ENCODE data around the gene LIME1. TPM values are rescaled to one million over a fixed set of nuclear protein-coding genes. Genes with fewer than 3 reads are reported as not detected.

Gene LIME1
- total and polyA plus RNA-seq, 10 of the 15 experiments (the other 5 are each of a cell fraction or from before 2014, with no cell fraction given), result 0.35 to 154 (median 49.9) TPM

DNA sequence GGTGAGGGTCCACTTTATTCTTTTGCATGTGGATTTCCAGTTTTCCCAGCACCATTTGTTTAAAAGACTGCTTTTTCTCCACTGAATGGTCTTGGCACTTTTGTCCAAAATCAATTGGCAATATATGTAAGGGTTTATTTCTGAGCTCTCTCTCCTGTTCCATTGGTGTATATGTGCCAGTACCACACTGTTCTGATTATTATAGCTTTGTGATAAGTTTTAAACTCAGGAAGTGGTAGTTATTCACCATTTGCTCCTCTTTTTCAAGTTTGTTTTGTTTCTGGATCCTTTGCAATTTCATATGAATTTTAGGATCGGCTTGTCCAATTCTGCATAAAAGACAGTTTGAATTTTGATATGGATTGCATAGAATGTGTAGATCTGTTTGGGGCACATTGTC is 24.3 kb upstream of the LIME1 start:
- ChIA-PET RAD21 (ENCODE audit: unreplicated experiment) (interaction anchor here (1.3 kb wide), 1 partner anchor 72 kb away, joined by 3 read pairs; no protein-coding TSS in a partner anchor), CTCF (interaction anchor here (1.2 kb wide), 1 partner anchor 261 kb away, joined by 3 read pairs; no protein-coding TSS in a partner anchor), POLR2A (no interaction called here), SMC1A (ENCODE audit: uncharacterized antibody, unreplicated experiment) (no interaction called here)
- TF ChIP-seq FOXK2 (IDR thresholded peaks at IDR 0.05), result no peak
- 0 out of 2 replicates have a peak, but pooled peaks have one; percentile 43 for TF ChIP-seq ZNF217 (IDR thresholded peaks at IDR 0.05)
- intact Hi-C loops (cut with micrococcal nuclease; ENCODE audit: unreplicated experiment), result no loop called here
- BruUV-seq (replicated peaks), result no TSS peak
- no peak overlapping the region for H3K27ac ChIP-seq (ENCODE audit: control insufficient read depth, insufficient read depth)
- H3K4me3 ChIP-seq, result no peak overlapping the region
- in situ Hi-C loops (cut with MboI), result no loop called here
- no peak overlapping the region for H2AFZ ChIP-seq (ENCODE audit: control insufficient read depth, low read depth, low read length)
- 100% methylated on average over 1 of the region's 1 CpG for WGBS (ENCODE audit: insufficient coverage, insufficient replicate concordance, low lambda C conversion rate, missing lambda C conversion rate)
- peaks cover 8% of the 10 kb centered on the region; the same call in 1 of the 2 replicates for H3K4me1 ChIP-seq (ENCODE audit: control insufficient read depth, insufficient read depth, low read length)
- ATAC-seq (no peak), DNase-seq (ENCODE audit: low read depth, low spot score) (no peak), FAIRE-seq (no peak)
- H3K79me2 ChIP-seq (ENCODE audit: control insufficient read depth, insufficient read depth, low read length), result peaks cover 48% of the 10 kb centered on the region
- peaks cover 0 to 31% of the 10 kb centered on the region in 2 experiments for H3K36me3 ChIP-seq (ENCODE audit: control insufficient read depth in 2 of 2, insufficient read depth in 2 of 2, low read length in 1 of 2)
- peaks cover 27% of the 10 kb centered on the region; the same call in 2 of the 3 replicates for H3K9me3 ChIP-seq (replicated peaks; ENCODE audit: control insufficient read depth, insufficient read depth, low read length)
- H4K20me1 ChIP-seq (ENCODE audit: control insufficient read depth, insufficient read depth), result no peaks in the 10 kb centered on the region
- no peak overlapping the region for H3K9ac ChIP-seq (ENCODE audit: control insufficient read depth, insufficient read depth, low read length)
- no peak overlapping the region for H3K4me2 ChIP-seq (ENCODE audit: control insufficient read depth, insufficient read depth)
- no peaks in the 10 kb centered on the region for H3K27me3 ChIP-seq (replicated peaks in 1 of 2; ENCODE audit: control insufficient read depth in 2 of 2, insufficient read depth in 2 of 2, low read length in 1 of 2)

DNA sequence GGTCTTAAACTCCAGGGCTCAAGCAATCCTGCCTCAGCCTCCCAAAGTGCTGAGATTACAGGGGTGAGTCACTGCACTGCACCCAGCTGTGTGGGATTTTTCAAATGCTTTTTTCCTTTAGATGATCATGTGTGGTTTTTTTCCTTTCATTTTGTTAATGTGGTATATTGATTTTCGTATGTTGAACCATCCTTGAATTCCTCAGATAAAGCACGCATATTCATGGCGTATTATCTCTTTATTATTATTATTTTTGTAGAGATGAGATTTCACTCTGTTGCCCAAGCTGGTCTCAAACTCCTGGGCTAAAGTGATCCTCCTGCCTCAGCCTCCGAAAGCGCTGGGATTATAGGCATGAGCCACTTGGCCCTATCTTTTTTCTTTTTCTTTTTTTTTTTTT is 21.6 kb upstream of the LIME1 start:
- no peak overlapping the region for H3K9ac ChIP-seq (ENCODE audit: control insufficient read depth, insufficient read depth, low read length)
- 100% methylated on average over 5 of the region's 5 CpGs for WGBS (ENCODE audit: insufficient coverage, insufficient replicate concordance, low lambda C conversion rate, missing lambda C conversion rate)
- BruUV-seq (replicated peaks), result no TSS peak
- TF ChIP-seq, protein P1, sequence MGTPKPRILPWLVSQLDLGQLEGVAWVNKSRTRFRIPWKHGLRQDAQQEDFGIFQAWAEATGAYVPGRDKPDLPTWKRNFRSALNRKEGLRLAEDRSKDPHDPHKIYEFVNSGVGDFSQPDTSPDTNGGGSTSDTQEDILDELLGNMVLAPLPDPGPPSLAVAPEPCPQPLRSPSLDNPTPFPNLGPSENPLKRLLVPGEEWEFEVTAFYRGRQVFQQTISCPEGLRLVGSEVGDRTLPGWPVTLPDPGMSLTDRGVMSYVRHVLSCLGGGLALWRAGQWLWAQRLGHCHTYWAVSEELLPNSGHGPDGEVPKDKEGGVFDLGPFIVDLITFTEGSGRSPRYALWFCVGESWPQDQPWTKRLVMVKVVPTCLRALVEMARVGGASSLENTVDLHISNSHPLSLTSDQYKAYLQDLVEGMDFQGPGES (IDR thresholded peaks at IDR 0.05), result no peak
- TF ChIP-seq TCF3 (IDR thresholded peaks at IDR 0.05; ENCODE audit: borderline replicate concordance, insufficient read depth, low read depth, low read length), result no peak
- no peak for TF ChIP-seq SIX5 (IDR thresholded peaks at IDR 0.05; ENCODE audit: low read depth, low read length, severe bottlenecking)
- TF ChIP-seq, protein P2, sequence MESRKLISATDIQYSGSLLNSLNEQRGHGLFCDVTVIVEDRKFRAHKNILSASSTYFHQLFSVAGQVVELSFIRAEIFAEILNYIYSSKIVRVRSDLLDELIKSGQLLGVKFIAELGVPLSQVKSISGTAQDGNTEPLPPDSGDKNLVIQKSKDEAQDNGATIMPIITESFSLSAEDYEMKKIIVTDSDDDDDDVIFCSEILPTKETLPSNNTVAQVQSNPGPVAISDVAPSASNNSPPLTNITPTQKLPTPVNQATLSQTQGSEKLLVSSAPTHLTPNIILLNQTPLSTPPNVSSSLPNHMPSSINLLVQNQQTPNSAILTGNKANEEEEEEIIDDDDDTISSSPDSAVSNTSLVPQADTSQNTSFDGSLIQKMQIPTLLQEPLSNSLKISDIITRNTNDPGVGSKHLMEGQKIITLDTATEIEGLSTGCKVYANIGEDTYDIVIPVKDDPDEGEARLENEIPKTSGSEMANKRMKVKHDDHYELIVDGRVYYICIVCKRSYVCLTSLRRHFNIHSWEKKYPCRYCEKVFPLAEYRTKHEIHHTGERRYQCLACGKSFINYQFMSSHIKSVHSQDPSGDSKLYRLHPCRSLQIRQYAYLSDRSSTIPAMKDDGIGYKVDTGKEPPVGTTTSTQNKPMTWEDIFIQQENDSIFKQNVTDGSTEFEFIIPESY (IDR thresholded peaks at IDR 0.05), result 0 out of 2 replicates have a peak, but pooled peaks have one; percentile 41
- TF ChIP-seq, protein P3, sequence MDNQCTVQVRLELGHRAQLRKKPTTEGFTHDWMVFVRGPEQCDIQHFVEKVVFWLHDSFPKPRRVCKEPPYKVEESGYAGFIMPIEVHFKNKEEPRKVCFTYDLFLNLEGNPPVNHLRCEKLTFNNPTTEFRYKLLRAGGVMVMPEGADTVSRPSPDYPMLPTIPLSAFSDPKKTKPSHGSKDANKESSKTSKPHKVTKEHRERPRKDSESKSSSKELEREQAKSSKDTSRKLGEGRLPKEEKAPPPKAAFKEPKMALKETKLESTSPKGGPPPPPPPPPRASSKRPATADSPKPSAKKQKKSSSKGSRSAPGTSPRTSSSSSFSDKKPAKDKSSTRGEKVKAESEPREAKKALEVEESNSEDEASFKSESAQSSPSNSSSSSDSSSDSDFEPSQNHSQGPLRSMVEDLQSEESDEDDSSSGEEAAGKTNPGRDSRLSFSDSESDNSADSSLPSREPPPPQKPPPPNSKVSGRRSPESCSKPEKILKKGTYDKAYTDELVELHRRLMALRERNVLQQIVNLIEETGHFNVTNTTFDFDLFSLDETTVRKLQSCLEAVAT (IDR thresholded peaks at IDR 0.05), result peak; percentile 71
- no peak for TF ChIP-seq SUZ12 (IDR thresholded peaks at IDR 0.05; ENCODE audit: unreplicated experiment)
- no peak for TF ChIP-seq ZBED1 (IDR thresholded peaks at IDR 0.05; ENCODE audit: borderline replicate concordance)
- no peak for TF ChIP-seq TARDBP (IDR thresholded peaks at IDR 0.05; ENCODE audit: borderline replicate concordance)

More for the DNA sequence above, 21.6 kb upstream of the LIME1 start:
- no peak overlapping the region for H3K4me2 ChIP-seq (ENCODE audit: control insufficient read depth, insufficient read depth)
- H2AFZ ChIP-seq (ENCODE audit: control insufficient read depth, low read depth, low read length), result no peak overlapping the region
- POLR2A ChIA-PET, result interaction anchor here (0.7 kb wide), 1 partner anchor 8 kb away, joined by 3 read pairs; no protein-coding TSS in a partner anchor
- RAD21 ChIA-PET (ENCODE audit: unreplicated experiment), result no interaction called here
- FAIRE-seq (no peak), ATAC-seq (no peak), DNase-seq (ENCODE audit: low read depth, low spot score) (no peak)
- H3K27me3 ChIP-seq (replicated peaks in 1 of 2; ENCODE audit: control insufficient read depth in 2 of 2, insufficient read depth in 2 of 2, low read length in 1 of 2), result no peaks in the 10 kb centered on the region
- H3K9me3 ChIP-seq (replicated peaks; ENCODE audit: control insufficient read depth, insufficient read depth, low read length), result peaks cover 41% of the 10 kb centered on the region
- H3K27ac ChIP-seq (ENCODE audit: control insufficient read depth, insufficient read depth), result no peak overlapping the region
- peaks cover 4% of the 10 kb centered on the region; the same call in 1 of the 2 replicates for H3K4me1 ChIP-seq (ENCODE audit: control insufficient read depth, insufficient read depth, low read length)
- SMC1A ChIA-PET (ENCODE audit: uncharacterized antibody, unreplicated experiment), result interaction anchor here (0.6 to 1.5 kb wide), 2 partner anchors 22 to 133 kb away, joined by 3 to 4 read pairs; partner anchors contain the start of gene LIME1
- H4K20me1 ChIP-seq (ENCODE audit: control insufficient read depth, insufficient read depth), result no peaks in the 10 kb centered on the region
- H3K79me2 ChIP-seq (ENCODE audit: control insufficient read depth, insufficient read depth, low read length), result peaks cover 37% of the 10 kb centered on the region
- peaks cover 4 to 43% of the 10 kb centered on the region in 2 experiments for H3K36me3 ChIP-seq (ENCODE audit: control insufficient read depth in 2 of 2, insufficient read depth in 2 of 2, low read length in 1 of 2)
- CTCF ChIA-PET, result no interaction called here
- H3K4me3 ChIP-seq, result no peak overlapping the region
- in situ Hi-C loops (cut with MboI), result no loop called here
- intact Hi-C loops (cut with micrococcal nuclease; ENCODE audit: unreplicated experiment), result no loop called here

Data from GM12878 (cell line).